ENCODE data around the gene ZBTB25.

The ZBTB25 gene

DNA sequence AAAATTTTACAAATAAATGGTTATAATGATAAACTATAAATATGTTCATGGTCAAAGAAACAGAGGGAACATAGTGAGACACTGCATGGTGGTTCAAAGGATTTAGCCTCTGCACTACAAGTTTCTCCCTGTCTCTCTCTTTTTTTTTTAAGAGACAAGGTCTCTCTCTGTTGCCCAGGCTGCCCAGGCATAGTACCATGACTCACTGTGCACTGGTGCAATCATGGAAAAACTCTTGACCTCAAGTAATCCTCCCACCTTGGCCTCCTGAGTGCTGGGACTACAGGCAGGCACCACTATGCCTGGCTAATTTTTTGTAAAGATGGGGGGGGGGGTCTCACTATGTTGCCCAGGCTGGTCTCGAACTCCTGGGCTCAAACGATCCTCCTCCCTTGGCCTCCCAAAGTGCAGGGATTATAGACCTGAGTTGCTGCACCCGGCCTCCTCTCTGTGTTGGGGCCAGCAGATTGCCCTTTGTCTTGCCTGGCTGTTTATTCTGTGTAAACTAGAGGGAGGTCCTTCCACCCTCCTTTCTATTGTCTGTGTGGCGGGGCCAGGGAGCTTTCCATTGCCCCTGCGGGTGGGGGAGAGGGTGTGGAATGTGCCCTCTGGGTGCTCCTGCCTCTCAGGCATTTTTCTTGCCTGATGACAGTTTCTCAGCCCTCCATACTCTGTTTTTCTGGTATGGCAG lies 93.4 kb downstream of the ZBTB25 start:
- DNase-seq (ENCODE audit: low read depth) = no peak
- H3K4me3 ChIP-seq (ENCODE audit: low read depth, low read length) = no peak overlapping the region

GRCh38 chr14:64409126-64409920 lies 94.3 kb downstream of the ZBTB25 start:
- no peak overlapping the region for H3K4me3 ChIP-seq (ENCODE audit: low read depth, low read length)
- DNase-seq (ENCODE audit: low read depth) = no peak

DNA sequence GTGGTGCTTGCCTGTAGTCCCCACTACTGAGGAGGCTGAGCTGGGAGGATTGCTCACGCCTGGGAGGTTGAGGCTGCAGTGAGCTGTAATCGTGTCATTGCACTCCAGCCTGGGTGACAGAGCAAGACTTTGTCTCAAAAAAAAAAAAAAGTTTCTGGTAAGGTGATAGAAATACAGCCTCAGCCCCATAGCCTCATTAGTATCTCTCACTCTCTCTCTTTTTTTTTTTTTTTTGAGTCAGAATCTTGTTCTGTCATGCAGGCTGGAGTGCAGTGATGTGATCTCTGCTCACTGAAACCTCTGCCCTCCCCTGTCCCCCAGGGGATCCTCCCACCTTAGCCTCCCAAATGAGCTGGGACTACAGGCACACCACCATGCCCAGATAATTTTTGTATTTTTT lies 96.3 kb downstream of the ZBTB25 start:
- H3K4me3 ChIP-seq (ENCODE audit: low read depth, low read length) = no peak overlapping the region
- no peak for DNase-seq (ENCODE audit: low read depth)

DNA sequence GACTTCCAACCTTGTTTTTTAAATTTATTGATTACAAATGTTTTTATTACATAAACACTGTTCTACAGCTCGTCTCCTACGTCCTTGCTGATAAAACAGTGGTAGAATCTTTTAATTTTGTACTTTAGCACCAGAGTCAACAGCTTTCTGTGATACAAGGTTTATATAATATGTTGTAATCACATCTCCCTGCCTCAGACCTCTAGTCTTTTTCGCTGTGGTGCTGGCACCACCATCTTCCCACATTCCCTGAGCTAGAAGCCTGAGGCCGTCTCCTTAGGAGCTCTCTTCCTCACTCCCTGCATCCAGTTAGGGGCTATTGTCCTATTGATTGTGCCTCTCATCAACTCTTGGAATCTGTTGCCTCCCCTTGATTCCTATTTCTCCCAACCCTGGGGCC lies 98.3 kb downstream of the ZBTB25 start:
- no peak for DNase-seq (ENCODE audit: low read depth)
- H3K4me3 ChIP-seq (ENCODE audit: low read depth, low read length) = no peak overlapping the region

GRCh38 chr14:64401949-64402348 lies 101.7 kb downstream of the ZBTB25 start:
- no peak for DNase-seq (ENCODE audit: low read depth)
- no peak overlapping the region for H3K4me3 ChIP-seq (ENCODE audit: low read depth, low read length)

GRCh38 chr14:64400829-64401459 lies 102.7 kb downstream of the ZBTB25 start:
- H3K4me3 ChIP-seq (ENCODE audit: low read depth, low read length) = no peak overlapping the region
- no peak for DNase-seq (ENCODE audit: low read depth)
